WI38 (cell line): ENCODE measurements around the gene GCNT3.
"Not testable (repeated sequence)": the region's sequence is repeated elsewhere in the genome, so short reads cannot be mapped to it uniquely, and the experiment has no call there.

Source experiments
- H3K4me3 ChIP-seq: 2 replicates; pipeline ENCODE4 v1.5.1; 2011; ENCODE audit warnings: low read depth, mild to moderate bottlenecking, control low read depth, low read length
- TF ChIP-seq, protein P1 (sequence below): IDR thresholded peaks from 2 replicates; pipeline ENCODE4 v1.5.1; 2012; ENCODE audit warnings: low read depth, mild to moderate bottlenecking, control low read depth, low read length

Gene GCNT3

DNA sequence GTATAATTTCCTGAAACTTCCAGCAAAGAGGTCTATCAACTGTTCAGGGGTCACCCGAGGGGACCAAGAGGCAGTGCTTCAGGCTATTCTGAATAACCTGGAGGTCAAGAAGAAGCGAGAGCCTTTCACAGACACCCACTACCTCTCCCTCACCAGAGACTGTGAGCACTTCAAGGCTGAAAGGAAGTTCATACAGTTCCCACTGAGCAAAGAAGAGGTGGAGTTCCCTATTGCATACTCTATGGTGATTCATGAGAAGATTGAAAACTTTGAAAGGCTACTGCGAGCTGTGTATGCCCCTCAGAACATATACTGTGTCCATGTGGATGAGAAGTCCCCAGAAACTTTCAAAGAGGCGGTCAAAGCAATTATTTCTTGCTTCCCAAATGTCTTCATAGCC lies 6.8 kb downstream of the GCNT3 start:
- TF ChIP-seq, protein P1, sequence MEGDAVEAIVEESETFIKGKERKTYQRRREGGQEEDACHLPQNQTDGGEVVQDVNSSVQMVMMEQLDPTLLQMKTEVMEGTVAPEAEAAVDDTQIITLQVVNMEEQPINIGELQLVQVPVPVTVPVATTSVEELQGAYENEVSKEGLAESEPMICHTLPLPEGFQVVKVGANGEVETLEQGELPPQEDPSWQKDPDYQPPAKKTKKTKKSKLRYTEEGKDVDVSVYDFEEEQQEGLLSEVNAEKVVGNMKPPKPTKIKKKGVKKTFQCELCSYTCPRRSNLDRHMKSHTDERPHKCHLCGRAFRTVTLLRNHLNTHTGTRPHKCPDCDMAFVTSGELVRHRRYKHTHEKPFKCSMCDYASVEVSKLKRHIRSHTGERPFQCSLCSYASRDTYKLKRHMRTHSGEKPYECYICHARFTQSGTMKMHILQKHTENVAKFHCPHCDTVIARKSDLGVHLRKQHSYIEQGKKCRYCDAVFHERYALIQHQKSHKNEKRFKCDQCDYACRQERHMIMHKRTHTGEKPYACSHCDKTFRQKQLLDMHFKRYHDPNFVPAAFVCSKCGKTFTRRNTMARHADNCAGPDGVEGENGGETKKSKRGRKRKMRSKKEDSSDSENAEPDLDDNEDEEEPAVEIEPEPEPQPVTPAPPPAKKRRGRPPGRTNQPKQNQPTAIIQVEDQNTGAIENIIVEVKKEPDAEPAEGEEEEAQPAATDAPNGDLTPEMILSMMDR = no peak

DNA sequence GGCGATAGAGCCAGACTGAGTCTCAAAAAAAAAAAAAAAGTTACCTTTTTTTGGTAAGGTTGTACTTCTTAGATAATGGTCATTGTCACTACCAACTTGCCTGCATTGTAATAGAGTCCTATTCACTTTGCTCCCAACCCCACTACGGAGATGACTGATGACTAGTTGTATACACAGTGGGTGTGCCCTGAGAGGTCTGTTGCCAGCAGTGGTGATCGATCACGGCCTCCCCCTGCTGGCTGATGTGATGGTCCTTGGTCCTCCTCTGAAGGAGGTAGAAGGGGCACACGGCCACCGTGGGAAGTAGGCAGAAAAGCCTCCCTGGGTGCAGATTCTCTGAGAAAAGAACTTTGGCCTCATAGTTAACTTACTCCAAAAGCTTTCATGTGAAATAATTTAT lies 10.7 kb downstream of the GCNT3 start:
- TF ChIP-seq, protein P1 = 0 out of 2 replicates have a peak, but pooled peaks have one; percentile 25
- H3K4me3 ChIP-seq = no peak overlapping the region

More for the DNA sequence above, 6.8 kb downstream of the GCNT3 start:
- no peak overlapping the region for H3K4me3 ChIP-seq

DNA sequence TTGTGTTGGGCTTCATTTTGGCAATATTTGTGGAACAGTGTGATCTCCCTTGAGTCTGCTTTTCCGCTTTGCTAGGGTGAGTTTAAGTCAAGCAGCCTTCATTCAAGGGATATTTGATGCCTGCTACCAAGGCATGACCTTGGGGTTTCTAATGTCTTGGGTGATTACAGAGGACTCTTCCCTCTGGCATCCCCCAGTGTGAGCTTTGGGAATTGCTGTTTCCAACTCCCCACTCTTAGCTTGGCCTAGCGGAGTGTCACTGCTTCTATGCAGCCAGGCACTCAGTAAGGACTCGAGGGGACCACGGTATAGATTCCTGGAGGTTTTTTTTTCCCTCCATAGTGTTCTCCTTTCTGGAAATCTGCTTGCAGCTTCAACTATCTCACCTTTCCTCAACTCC lies 21.1 kb downstream of the GCNT3 start:
- no peak overlapping the region for H3K4me3 ChIP-seq
- TF ChIP-seq, protein P1 = peak; percentile 46

DNA sequence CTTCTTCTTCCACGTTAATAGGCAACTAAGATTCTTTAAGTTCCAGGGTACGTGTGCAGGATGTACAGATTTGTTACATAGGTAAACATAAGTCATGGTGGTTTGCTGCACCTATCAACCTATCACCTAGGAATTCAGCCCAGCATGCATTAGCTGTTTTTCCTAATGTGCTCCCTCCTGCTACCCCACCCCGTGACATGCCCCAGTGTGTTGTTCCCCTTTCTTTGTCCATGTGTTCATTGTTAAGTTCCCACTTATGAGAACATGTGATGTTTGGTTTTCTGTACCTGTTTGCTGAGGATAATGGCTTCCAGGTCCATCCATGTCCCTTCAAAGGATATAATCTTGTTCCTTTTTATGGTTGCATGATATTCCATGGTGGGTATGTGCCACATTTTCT lies 24.6 kb downstream of the GCNT3 start:
- TF ChIP-seq, protein P1 = no peak
- H3K4me3 ChIP-seq = no peak overlapping the region

DNA sequence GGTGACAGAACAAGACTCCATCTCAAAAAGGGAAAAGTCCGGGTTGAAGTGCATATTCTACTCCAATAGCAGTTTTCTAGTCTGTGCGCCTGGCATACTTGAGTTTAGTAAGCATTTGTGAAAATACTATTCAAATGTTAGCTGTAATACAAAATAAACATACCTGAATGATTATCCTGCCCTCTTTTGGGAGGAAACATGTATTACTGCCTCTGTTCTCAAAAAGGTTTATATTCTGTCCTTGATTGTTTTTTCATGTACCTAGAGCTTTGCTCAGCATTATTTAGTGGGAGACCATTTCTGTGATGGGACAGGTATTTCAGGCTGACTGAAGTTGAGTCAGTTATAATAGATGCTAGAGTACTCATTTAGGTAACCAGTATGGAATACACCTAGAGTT lies 25.9 kb downstream of the GCNT3 start:
- H3K4me3 ChIP-seq = not testable (repeated sequence)

DNA sequence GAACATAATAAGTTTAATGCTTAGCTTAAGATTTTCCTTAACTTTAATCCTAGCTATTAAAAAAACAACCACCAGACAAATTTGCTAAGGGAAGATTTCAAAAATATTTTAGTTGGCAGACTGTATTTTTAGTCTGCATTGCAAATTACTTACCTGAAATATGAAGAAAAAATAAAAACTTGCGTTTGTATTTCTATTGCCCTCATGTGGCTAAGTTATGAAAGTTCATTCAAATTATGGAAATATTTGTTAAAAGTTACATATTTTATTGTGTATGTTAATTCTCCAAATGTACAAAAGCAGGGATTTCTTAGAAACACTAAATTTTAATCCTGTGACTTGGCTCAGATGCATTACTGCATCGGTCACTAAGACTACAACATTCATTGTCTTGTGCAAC lies 30.8 kb downstream of the GCNT3 start:
- H3K4me3 ChIP-seq = no peak overlapping the region
- TF ChIP-seq, protein P1 = no peak

DNA sequence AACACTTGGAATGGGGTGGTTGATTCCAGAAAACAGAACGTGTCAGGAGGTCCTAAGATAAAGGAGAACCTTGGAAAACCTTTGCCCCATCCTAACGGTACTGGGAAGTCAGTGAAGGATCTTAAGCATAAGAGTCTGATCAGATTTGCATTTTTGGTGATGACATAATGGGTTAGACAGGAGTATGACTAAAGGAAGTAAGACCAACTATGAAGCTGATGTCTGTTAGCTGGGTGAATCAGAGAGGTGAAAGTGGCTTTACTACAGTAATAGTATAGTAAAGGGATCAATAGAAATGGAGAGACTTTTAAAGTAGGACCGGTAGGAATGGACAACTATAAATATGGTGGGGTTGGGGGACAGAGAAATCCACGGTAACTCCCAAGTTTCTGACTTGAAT lies 33.2 kb downstream of the GCNT3 start:
- TF ChIP-seq, protein P1 = no peak

DNA sequence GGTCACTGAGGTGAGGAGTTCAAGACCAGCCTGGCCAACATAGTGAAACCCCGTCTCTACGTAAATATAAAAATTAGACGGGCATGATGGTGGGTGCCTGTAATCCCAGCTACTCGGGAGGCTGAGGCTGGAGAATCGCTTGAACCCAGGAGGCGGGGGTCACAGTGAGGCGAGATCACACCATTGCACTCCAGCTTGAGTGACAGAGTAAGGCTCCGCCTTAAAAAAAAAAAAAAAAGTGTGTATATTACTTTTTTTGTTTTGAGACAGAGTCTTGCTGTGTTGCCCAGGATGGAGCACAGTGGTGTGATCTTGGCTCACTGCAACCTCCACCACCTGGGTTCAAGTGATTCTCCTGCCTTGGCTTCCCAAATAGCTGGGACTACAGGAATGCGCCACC lies 34.2 kb downstream of the GCNT3 start:
- not testable (repeated sequence) for H3K4me3 ChIP-seq

More for the DNA sequence above, 33.2 kb downstream of the GCNT3 start:
- H3K4me3 ChIP-seq = no peak overlapping the region
